T-cell (primary cell): ENCODE results near the gene XRCC2. TPM values are rescaled to one million over a fixed set of nuclear protein-coding genes. Genes with fewer than 3 reads are reported as not detected.
A peak's percentile ranks its signal among the peaks of the same experiment; 100 is the strongest.
"Not testable (repeated sequence)": the region's sequence is repeated elsewhere in the genome, so short reads cannot be mapped to it uniquely, and the experiment has no call there.

Experiments
- ATAC-seq, 4 experiments: fragments of 200-7000 bp in 3 of 4; fragments of 150-1000 bp in 1 of 4; cut with Tn5 transposase; replicated peaks in 1 of 4; 1 replicate in 3 of 4; 2 replicates in 1 of 4; pipeline ENCODE4 v1.10.0; 2021; ENCODE audit warnings: moderate library complexity in 3 of 4, mild to moderate bottlenecking in 2 of 4, moderate number of reproducible peaks in 1 of 4
- CTCF ChIA-PET, 2 donors: fragments of 300-600 bp; sonication (Branson Sonifier 250); formaldehyde crosslinking; loops; one replicate each; lab custom pipeline; 2022; ENCODE audit warnings: antibody characterized with exemption in 2 of 2; lab: Charles Lee
- POLR2A ChIA-PET, 2 donors: fragments of 300-600 bp; sonication (Branson Sonifier 250); formaldehyde crosslinking; loops; one replicate each; lab custom pipeline; 2022; ENCODE audit warnings: antibody characterized with exemption in 2 of 2; lab: Charles Lee
- DNase-seq, 35 experiments: peaks; one replicate each; pipeline versions ENCODE4 v3.0.0 to v3.0.0-alpha.2; 2013 to 2023
- H3K27ac ChIP-seq: one replicate; pipeline ENCODE4 v1.5.1; 2013; ENCODE audit warnings: low read length
- H3K27me3 ChIP-seq, 2 experiments: replicated peaks in 1 of 2; 1 replicate in 1 of 2; 2 replicates in 1 of 2; pipeline versions ENCODE4 v1.6.1 to v1.7.0; 2013; ENCODE audit warnings: low read length in 1 of 2, mixed read lengths in 1 of 2; ENCODE audit not compliant: control insufficient read depth in 2 of 2, insufficient read depth in 2 of 2; ENCODE audit errors: extremely low read depth in 1 of 2
- H3K36me3 ChIP-seq, 2 donors: 1 replicate in 1 of 2; 2 replicates in 1 of 2; pipeline versions ENCODE4 v1.6.1 to v1.7.0; 2013; ENCODE audit warnings: low read length in 1 of 2; ENCODE audit not compliant: control insufficient read depth in 2 of 2, insufficient read depth in 1 of 2; ENCODE audit errors: extremely low read depth in 1 of 2
- H3K4me1 ChIP-seq, 2 experiments: 1 replicate in 1 of 2; 2 replicates in 1 of 2; pipeline versions ENCODE4 v1.6.1 to v1.7.0; 2013; ENCODE audit warnings: low read length in 2 of 2, mixed read lengths in 1 of 2; ENCODE audit not compliant: insufficient read depth in 2 of 2, control insufficient read depth in 1 of 2; ENCODE audit errors: extremely low read depth in 1 of 2
- H3K4me3 ChIP-seq, 2 donors: 1 replicate in 1 of 2; 2 replicates in 1 of 2; pipeline versions ENCODE4 v1.5.1 to v1.7.0; 2013; ENCODE audit warnings: mild to moderate bottlenecking in 2 of 2, low read length in 1 of 2, moderate library complexity in 1 of 2; ENCODE audit not compliant: control insufficient read depth in 1 of 2; ENCODE audit errors: extremely low read depth in 1 of 2
- H3K9me3 ChIP-seq: 2 replicates; pipeline ENCODE4 v1.7.0; 2013
- H3K27ac Mint-ChIP-seq, 2 donors: one replicate each; pipeline ENCODE4 v1.8.0; 2020 to 2021; ENCODE audit warnings: mild to moderate bottlenecking in 2 of 2, mixed read lengths in 2 of 2
- H3K27me3 Mint-ChIP-seq, 2 donors: one replicate each; pipeline ENCODE4 v1.8.0; 2021 to 2022; ENCODE audit warnings: mixed read lengths in 2 of 2
- H3K36me3 Mint-ChIP-seq: one replicate; pipeline ENCODE4 v1.8.0; 2021; ENCODE audit warnings: mixed read lengths
- H3K4me1 Mint-ChIP-seq, 3 donors: one replicate each; pipeline ENCODE4 v1.8.0; 2020 to 2022; ENCODE audit warnings: mixed read lengths in 3 of 3, mild to moderate bottlenecking in 1 of 3
- H3K4me3 Mint-ChIP-seq, 3 donors: one replicate each; pipeline ENCODE4 v1.8.0; 2020 to 2022; ENCODE audit warnings: mild to moderate bottlenecking in 3 of 3, mixed read lengths in 3 of 3, moderate library complexity in 3 of 3
- H3K9me3 Mint-ChIP-seq, 3 donors: one replicate each; pipeline ENCODE4 v1.8.0; 2020 to 2022; ENCODE audit warnings: mixed read lengths in 3 of 3
- WGBS: methylation state at CpG from one replicate; pipeline ENCODE4 v1.1.5; 2013; ENCODE audit warnings: missing lambda C conversion rate; ENCODE audit not compliant: insufficient coverage; 5-methylcytosine and 5-hydroxymethylcytosine counted together
- total RNA-seq, 35 experiments: library from RNA in 6 of 35; stranded (reverse) in 6 of 35; fragments of 120-200 nt in 1 of 35; gene quantifications; one replicate each; pipeline versions ENCODE4 v1.2.1 to v1.2.4 and lab custom pipeline; 2013 to 2026

The XRCC2 gene
- total RNA-seq (1 to 10 TPM in 1 of 5 donors, under 1 TPM in 4; 0.35 to 1.3 (median 0.86) TPM), total RNA-seq (lab: John Stamatoyannopoulos, UW) (0.27 to 56.1 (median 1.6) reads per million in 29 experiments)
- 0.92 TPM for total RNA-seq (2013)

DNA sequence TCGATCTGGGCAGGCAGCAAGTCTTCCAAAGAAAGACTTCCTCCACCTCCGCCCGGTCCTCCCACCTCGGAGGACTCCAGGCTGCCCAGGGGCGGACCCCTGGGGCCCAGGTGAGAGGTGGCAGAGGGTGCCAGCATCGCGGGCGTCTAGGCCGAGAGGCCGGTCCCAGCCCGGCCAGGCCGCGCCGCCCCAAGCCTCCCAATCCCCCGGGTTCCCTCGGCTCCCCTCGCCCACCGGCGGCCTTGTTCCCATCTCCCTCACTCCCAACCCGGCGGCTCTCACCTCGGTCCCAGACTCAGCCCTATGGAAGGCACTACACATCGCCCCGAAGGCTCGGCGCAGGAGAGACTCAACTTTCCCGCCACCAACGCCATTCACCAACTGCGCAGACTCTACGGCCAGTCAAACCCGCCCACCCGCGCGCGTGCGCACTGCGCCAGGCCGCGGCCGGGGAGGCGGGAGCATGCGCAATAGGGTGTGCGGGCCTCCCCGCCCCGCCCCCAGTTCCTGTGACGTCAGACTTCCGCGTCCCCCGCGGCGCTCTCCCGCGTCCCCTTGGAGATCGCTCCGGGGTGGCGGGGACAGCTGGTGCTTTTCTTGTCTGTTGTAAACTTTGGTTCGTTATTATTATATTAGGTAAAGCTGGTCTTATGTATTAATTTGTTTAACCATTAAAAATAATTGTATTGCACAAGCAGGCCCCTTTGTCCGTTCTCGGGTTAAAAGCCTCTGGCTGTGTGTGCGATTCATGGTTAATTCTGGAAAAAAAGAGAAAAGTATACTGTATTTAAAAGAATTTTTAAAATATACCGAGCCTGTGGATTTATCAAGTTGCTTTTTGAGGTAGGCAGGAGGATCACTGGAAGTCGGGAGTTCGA, at the start of gene XRCC2:
TSS of gene XRCC2 (minus strand) at position 383 of the 878 bp plus-strand sequence. CDS start at position 321, 62 bp downstream.
- ChIA-PET POLR2A (interaction anchor here in 1 of 2 donors (1.1 kb wide), 1 partner anchor 242 kb away, joined by 3 read pairs; no protein-coding TSS in a partner anchor), CTCF (no interaction called here)
- peaks cover 11 to 15% (median 12%) of the 10 kb centered on the region in 3 donors for H3K4me1 Mint-ChIP-seq
- no peaks in the 10 kb centered on the region for H3K9me3 Mint-ChIP-seq
- H3K27ac Mint-ChIP-seq = peak within 1 kb of the TSS; percentile 61 to 94
- peak; percentile 90 to 95 (median 94) for ATAC-seq
- peak within 1 kb of the TSS; percentile 89 for H3K27ac ChIP-seq
- H3K27me3 Mint-ChIP-seq = no peaks in the 10 kb centered on the region
- no peaks in the 10 kb centered on the region for H3K36me3 Mint-ChIP-seq
- H3K4me1 ChIP-seq = peaks cover 6 to 14% of the 10 kb centered on the region in 2 experiments
- peak within 1 kb of the TSS; percentile 65 to 91 for H3K4me3 ChIP-seq
- H3K9me3 ChIP-seq = no peaks in the 10 kb centered on the region
- H3K4me3 Mint-ChIP-seq = peak within 1 kb of the TSS; percentile 91 to 92 (median 92)
- DNase-seq = peak; percentile 82 to 98 (median 91)
- under 1% methylated on average over 33 of the region's 63 CpGs for WGBS
- no peaks in the 10 kb centered on the region for H3K27me3 ChIP-seq
- H3K36me3 ChIP-seq = no peaks in the 10 kb centered on the region

GRCh38 chr7:152723364-152723763, 47.4 kb upstream of the XRCC2 start:
- H3K27ac ChIP-seq = no peak overlapping the region
- H3K9me3 Mint-ChIP-seq = no peaks in the 10 kb centered on the region
- H3K27me3 ChIP-seq = peaks cover 0 to 13% of the 10 kb centered on the region in 2 experiments
- H3K4me1 ChIP-seq = no peaks in the 10 kb centered on the region
- ChIA-PET CTCF (interaction anchor here in 1 of 2 donors (0.6 kb wide), 1 partner anchor 427 kb away, joined by 3 read pairs; no protein-coding TSS in a partner anchor), POLR2A (no interaction called here)
- no peaks in the 10 kb centered on the region for H3K4me1 Mint-ChIP-seq
- no peaks in the 10 kb centered on the region for H3K9me3 ChIP-seq
- H3K36me3 ChIP-seq = no peaks in the 10 kb centered on the region
- no peak overlapping the region for H3K27ac Mint-ChIP-seq
- no peak overlapping the region for H3K4me3 ChIP-seq
- WGBS = 100% methylated on average over 1 of the region's 2 CpGs
- peaks cover 2 to 6% of the 10 kb centered on the region in 2 donors for H3K27me3 Mint-ChIP-seq
- H3K4me3 Mint-ChIP-seq = no peak overlapping the region
- no peaks in the 10 kb centered on the region for H3K36me3 Mint-ChIP-seq
- DNase-seq (no peak), ATAC-seq (no peak)

DNA sequence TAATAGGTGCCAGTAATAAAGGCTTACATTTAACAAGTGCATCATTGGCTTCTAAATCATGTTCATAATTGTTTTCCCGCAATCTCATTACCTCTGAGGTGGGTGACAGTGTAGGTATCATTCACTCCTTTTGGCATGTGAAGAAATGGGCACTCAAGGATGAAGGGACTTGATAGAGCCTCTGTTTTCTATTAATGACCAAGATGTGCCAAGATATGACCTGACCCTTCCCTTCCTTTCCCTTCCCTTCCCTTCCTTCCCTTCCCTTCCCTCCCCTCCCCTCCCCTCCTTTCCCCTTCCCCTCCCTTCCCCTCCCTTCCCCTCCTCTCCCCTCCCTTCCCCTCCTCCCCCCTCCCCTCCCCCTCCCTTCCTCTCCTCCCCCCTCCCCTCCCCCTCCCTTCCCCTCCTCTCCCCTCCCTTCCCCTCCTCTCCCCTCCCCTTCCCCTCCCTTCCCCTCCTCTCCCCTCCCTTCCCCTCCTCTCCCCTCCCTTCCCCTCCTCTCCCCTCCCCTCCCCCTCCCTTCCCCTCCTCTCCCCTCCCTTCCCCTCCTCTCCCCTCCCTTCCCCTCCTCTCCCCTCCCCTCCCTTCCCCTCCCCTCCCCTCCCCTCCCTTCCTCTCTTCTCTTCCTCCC, 36.6 kb upstream of the XRCC2 start:
- H3K27me3 Mint-ChIP-seq, H3K36me3 Mint-ChIP-seq, CTCF ChIA-PET, H3K4me3 ChIP-seq, DNase-seq, H3K4me1 Mint-ChIP-seq, ATAC-seq, H3K4me3 Mint-ChIP-seq, H3K9me3 Mint-ChIP-seq, H3K27ac ChIP-seq, H3K9me3 ChIP-seq, H3K4me1 ChIP-seq, H3K27ac Mint-ChIP-seq, H3K27me3 ChIP-seq, POLR2A ChIA-PET, H3K36me3 ChIP-seq: not testable (repeated sequence)
- WGBS = no CpG with 5 or more reads among the region's 1 CpG

DNA sequence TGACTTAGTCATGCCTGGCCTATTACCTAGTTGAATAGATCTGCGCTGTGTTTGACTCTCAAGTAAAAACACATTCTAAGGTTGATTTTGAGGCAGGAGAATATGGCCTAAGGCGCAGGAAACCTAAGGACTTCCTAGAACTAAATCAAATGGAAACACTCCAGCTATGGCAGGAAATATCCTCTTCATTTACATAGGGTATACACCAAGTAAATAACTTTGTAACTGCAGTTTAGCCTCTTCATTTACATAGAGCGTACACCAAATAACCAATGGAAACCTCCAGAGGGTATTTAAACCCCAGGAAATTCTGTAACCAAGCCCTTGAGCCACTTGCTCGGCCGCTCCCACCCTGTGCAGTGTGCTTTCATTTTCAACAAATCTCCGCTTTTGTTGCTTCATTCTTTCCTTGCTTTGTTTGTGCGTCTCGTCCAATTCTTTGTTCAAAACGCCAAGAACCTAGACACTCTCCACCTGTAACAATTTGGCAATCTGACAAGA, 35.6 kb upstream of the XRCC2 start:
- Mint-ChIP-seq H3K4me1 (peaks cover 0 to 6% (median 5%) of the 10 kb centered on the region in 3 donors), H3K27ac (no peak overlapping the region), H3K4me3 (no peak overlapping the region), H3K9me3 (no peaks in the 10 kb centered on the region), H3K27me3 (peaks cover 5 to 7% of the 10 kb centered on the region in 2 donors), H3K36me3 (no peaks in the 10 kb centered on the region)
- Histone ChIP-seq H3K9me3 (no peaks in the 10 kb centered on the region), H3K4me3 (no peak overlapping the region), H3K36me3 (no peaks in the 10 kb centered on the region), H3K27ac (no peak overlapping the region), H3K27me3 (peaks cover 0 to 5% of the 10 kb centered on the region in 2 experiments), H3K4me1 (no peaks in the 10 kb centered on the region)
- DNase-seq (no peak), ATAC-seq (no peak)
- WGBS = 79% methylated on average over 3 of the region's 9 CpGs
- POLR2A ChIA-PET = no interaction called here
- CTCF ChIA-PET = no interaction called here

DNA sequence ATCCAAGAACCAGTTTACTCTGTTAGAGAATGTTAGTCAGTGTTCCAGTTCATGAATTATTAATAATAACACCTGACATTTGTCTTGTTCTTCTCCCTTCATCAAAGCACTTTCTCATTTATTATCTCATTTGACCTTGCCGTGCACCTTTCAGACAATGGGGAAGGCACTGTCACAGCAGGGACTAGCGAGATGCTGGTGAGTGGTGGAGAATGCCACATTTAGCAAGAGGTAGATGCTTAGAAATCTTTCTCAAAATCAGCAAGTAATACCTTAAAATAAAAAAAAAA, 34.2 kb upstream of the XRCC2 start:
- H3K36me3 Mint-ChIP-seq = no peaks in the 10 kb centered on the region
- CTCF ChIA-PET = no interaction called here

More for the DNA sequence above, 34.2 kb upstream of the XRCC2 start:
- Histone ChIP-seq H3K36me3 (no peaks in the 10 kb centered on the region), H3K27ac (no peak overlapping the region), H3K9me3 (peaks cover 1% of the 10 kb centered on the region), H3K27me3 (peaks cover 0 to 5% of the 10 kb centered on the region in 2 experiments), H3K4me3 (no peak overlapping the region), H3K4me1 (no peaks in the 10 kb centered on the region)
- Mint-ChIP-seq H3K4me3 (no peak overlapping the region), H3K27ac (no peak overlapping the region), H3K9me3 (peaks cover 0 to 3% (median 0%) of the 10 kb centered on the region in 3 donors), H3K4me1 (peaks cover 0 to 6% (median 5%) of the 10 kb centered on the region in 3 donors), H3K27me3 (peaks cover 5 to 7% of the 10 kb centered on the region in 2 donors)
- WGBS = no CpG with 5 or more reads among the region's 2 CpGs
- DNase-seq (no peak), ATAC-seq (no peak)
- POLR2A ChIA-PET = no interaction called here
